GM12872 (cell line): ENCODE data around the gene CEP68.

Experiments
- CTCF ChIP-seq: IDR thresholded peaks from 3 replicates; pipeline ENCODE4 v1.5.1; 2011; ENCODE audit warnings: low read depth, mild to moderate bottlenecking, low read length, moderate library complexity; ENCODE audit not compliant: insufficient read depth

The CEP68 gene

GRCh38 chr2:65064728-65065552 lies 8.7 kb downstream of the CEP68 start:
- TF ChIP-seq CTCF = peak; percentile 97

- TF ChIP-seq CTCF = no peak
These were observed 11.8 kb downstream of the CEP68 start for GRCh38 chr2:65067806-65068553.

- no peak for TF ChIP-seq CTCF
These were observed 13.2 kb downstream of the CEP68 start for GRCh38 chr2:65069439-65069824.

- no peak for TF ChIP-seq CTCF
These were observed 14.1 kb downstream of the CEP68 start for GRCh38 chr2:65070172-65070830.

GRCh38 chr2:65070856-65071255 lies 14.6 kb downstream of the CEP68 start:
- TF ChIP-seq CTCF = no peak

- peak; percentile 31; the same call in 1 of the 3 replicates for TF ChIP-seq CTCF
These were observed 15.4 kb downstream of the CEP68 start for GRCh38 chr2:65071499-65072180.
